Subcutaneous adipose tissue (tissue), 4 donors: ENCODE data around the gene NDUFAF7. TPM values are rescaled to one million over a fixed set of nuclear protein-coding genes. Genes with fewer than 3 reads are reported as not detected.

Experiments used
- CTCF ChIP-seq: fragments of 450-650 bp; IDR thresholded peaks from one replicate; pipeline ENCODE4 v1.5.1; 2016; ENCODE audit warnings: low read depth, mild to moderate bottlenecking, control low read depth, antibody characterized with exemption, moderate library complexity
- total RNA-seq, 4 donors: library from RNA; depleted of rRNA; stranded (reverse); fragments of >200 nt; gene quantifications; one replicate each; pipeline ENCODE4 v1.1.0, GENCODE V29; 2016

The NDUFAF7 gene
- total RNA-seq, 4 donors from 2014 or later: 14.5 to 22.9 (median 18.5) TPM

- no peak for TF ChIP-seq CTCF
These were observed 14.7 kb downstream of the NDUFAF7 start for GRCh38 chr2:37246205-37246604.

GRCh38 chr2:37250869-37251740 lies 19.6 kb downstream of the NDUFAF7 start:
- TF ChIP-seq CTCF: no peak

GRCh38 chr2:37262522-37262921 lies 31.1 kb downstream of the NDUFAF7 start:
- TF ChIP-seq CTCF: no peak

- no peak for TF ChIP-seq CTCF
These were observed 32.4 kb downstream of the NDUFAF7 start for GRCh38 chr2:37263839-37264238.

GRCh38 chr2:37267685-37268084 lies 36.2 kb downstream of the NDUFAF7 start:
- no peak for TF ChIP-seq CTCF

- TF ChIP-seq CTCF: no peak
These were observed 36.7 kb downstream of the NDUFAF7 start for GRCh38 chr2:37268111-37268510.

GRCh38 chr2:37271376-37272067 lies 40.1 kb downstream of the NDUFAF7 start:
- TF ChIP-seq CTCF: no peak
